ENCODE measurements around the gene SVOPL.

The SVOPL gene

GRCh38 chr7:138602451-138602850 lies 98.7 kb downstream of the SVOPL start:
- no peak for DNase-seq

- DNase-seq, result no peak
Measured at GRCh38 chr7:138595454-138595853, 105.7 kb downstream of the SVOPL start.

GRCh38 chr7:138590154-138590553 lies 111.0 kb downstream of the SVOPL start:
- no peak for DNase-seq

- DNase-seq, result no peak
Measured at GRCh38 chr7:138588986-138589385, 112.2 kb downstream of the SVOPL start.

- no peak for DNase-seq
Measured at GRCh38 chr7:138587485-138587884, 113.7 kb downstream of the SVOPL start.

GRCh38 chr7:138585283-138585993 lies 115.7 kb downstream of the SVOPL start:
- no peak for DNase-seq

- no peak for DNase-seq
Measured at GRCh38 chr7:138584696-138585095, 116.5 kb downstream of the SVOPL start.

GRCh38 chr7:138584283-138584682 lies 116.9 kb downstream of the SVOPL start:
- no peak for DNase-seq

- no peak for DNase-seq
Measured at GRCh38 chr7:138581065-138581464, 120.1 kb downstream of the SVOPL start.

GRCh38 chr7:138579671-138580070 lies 121.5 kb downstream of the SVOPL start:
- DNase-seq, result no peak

- no peak for DNase-seq
Measured at GRCh38 chr7:138579136-138579535, 122.0 kb downstream of the SVOPL start.

- DNase-seq, result no peak
Measured at GRCh38 chr7:138575897-138576428, 125.2 kb downstream of the SVOPL start.

- no peak for DNase-seq
Measured at GRCh38 chr7:138573741-138574140, 127.4 kb downstream of the SVOPL start.

- no peak for DNase-seq
Measured at GRCh38 chr7:138570715-138571114, 130.4 kb downstream of the SVOPL start.

GRCh38 chr7:138569418-138569817 lies 131.7 kb downstream of the SVOPL start:
- no peak for DNase-seq

GRCh38 chr7:138568655-138569054 lies 132.5 kb downstream of the SVOPL start:
- no peak for DNase-seq

GRCh38 chr7:138565451-138566114 lies 135.6 kb downstream of the SVOPL start:
- DNase-seq, result no peak

- no peak for DNase-seq
Measured at GRCh38 chr7:138565071-138565450, 136.1 kb downstream of the SVOPL start.

- DNase-seq, result no peak
Measured at GRCh38 chr7:138564365-138564764, 136.8 kb downstream of the SVOPL start.

- no peak for DNase-seq
Measured at GRCh38 chr7:138563808-138564207, 137.4 kb downstream of the SVOPL start.

- no peak for DNase-seq
Measured at GRCh38 chr7:138559448-138559847, 141.7 kb downstream of the SVOPL start.

- DNase-seq, result no peak
Measured at GRCh38 chr7:138556771-138557484, 144.2 kb downstream of the SVOPL start.

GRCh38 chr7:138555684-138556083 lies 145.5 kb downstream of the SVOPL start:
- no peak for DNase-seq

- no peak for DNase-seq
Measured at GRCh38 chr7:138554674-138555073, 146.5 kb downstream of the SVOPL start.

Data from activated gamma-delta T cell treated with Interleukin-2 at 50 U/mL for 16 hours (primary cell).